HFFc6 (cell line): ENCODE results near the gene ADAM11. TPM values are rescaled to one million over a fixed set of nuclear protein-coding genes. Genes with fewer than 3 reads are reported as not detected.

Experiments
- DNase-seq: peaks from one replicate; pipeline ENCODE4 v3.0.0-alpha.2; 2018
- H3K27ac Mint-ChIP-seq: 2 replicates; pipeline ENCODE4 v1.8.0; 2020; ENCODE audit warnings: mild to moderate bottlenecking, mixed read lengths
- H3K27me3 Mint-ChIP-seq: 2 replicates; pipeline ENCODE4 v1.8.0; 2021; ENCODE audit warnings: mild to moderate bottlenecking, moderate library complexity, mixed read lengths; ENCODE audit not compliant: insufficient read depth
- H3K36me3 Mint-ChIP-seq: 2 replicates; pipeline ENCODE4 v1.8.0; 2021; ENCODE audit warnings: low read depth, mixed read lengths
- H3K4me1 Mint-ChIP-seq: 2 replicates; pipeline ENCODE4 v1.8.0; 2020; ENCODE audit warnings: low read depth, mixed read lengths
- H3K4me3 Mint-ChIP-seq: 2 replicates; pipeline ENCODE4 v1.8.0; 2020; ENCODE audit warnings: mild to moderate bottlenecking, moderate library complexity, mixed read lengths
- H3K9me3 Mint-ChIP-seq: 2 replicates; pipeline ENCODE4 v1.8.0; 2020; ENCODE audit warnings: mild to moderate bottlenecking, mixed read lengths
- CTCF ChIP-seq: fragments of 200-600 bp; sonication (generic); IDR thresholded peaks from 2 replicates; pipeline ENCODE4 v1.5.0; 2021; ENCODE audit warnings: antibody characterized with exemption, mild to moderate bottlenecking
- total RNA-seq, 6 experiments: library from RNA; stranded (reverse); fragmentation: NEBNext Ultra II Directional; extraction: Animal tissue kit (Norgen Biotek cat#: 25700); gene quantifications; 2 replicates in 1 of 6; 3 replicates in 5 of 6; pipeline ENCODE4 v1.2.3, GENCODE V29; 2021

The ADAM11 gene
- total RNA-seq, 6 experiments from 2014 or later: 0.14 to 0.27 (median 0.16) TPM

- peaks cover 17% of the 10 kb centered on the region for H3K36me3 Mint-ChIP-seq
- peak; percentile 33 for DNase-seq
- H3K27ac Mint-ChIP-seq: peak overlapping the region; percentile 67
- no peak for TF ChIP-seq CTCF
- H3K4me3 Mint-ChIP-seq: no peak overlapping the region
- H3K4me1 Mint-ChIP-seq: peaks cover 47% of the 10 kb centered on the region
- H3K9me3 Mint-ChIP-seq: no peaks in the 10 kb centered on the region
- H3K27me3 Mint-ChIP-seq: peaks cover 3% of the 10 kb centered on the region
Observed at GRCh38 chr17:44792276-44792675, 33.5 kb downstream of the ADAM11 start.

GRCh38 chr17:44793885-44794842 lies 35.4 kb downstream of the ADAM11 start:
- Mint-ChIP-seq H3K4me1 (peaks cover 59% of the 10 kb centered on the region), H3K27ac (peak overlapping the region; percentile 94), H3K27me3 (peaks cover 2% of the 10 kb centered on the region; the same call in 1 of the 2 replicates), H3K9me3 (no peaks in the 10 kb centered on the region), H3K4me3 (peak overlapping the region; percentile 53; the same call in 1 of the 2 replicates), H3K36me3 (peaks cover 23% of the 10 kb centered on the region)
- TF ChIP-seq CTCF: no peak
- DNase-seq: no peak

GRCh38 chr17:44794851-44795413 lies 36.1 kb downstream of the ADAM11 start:
- H3K36me3 Mint-ChIP-seq: peaks cover 23% of the 10 kb centered on the region
- DNase-seq: peak; percentile 94
- H3K4me3 Mint-ChIP-seq: peak overlapping the region; percentile 53
- peaks cover 59% of the 10 kb centered on the region for H3K4me1 Mint-ChIP-seq
- peak overlapping the region; percentile 94 for H3K27ac Mint-ChIP-seq
- no peak for TF ChIP-seq CTCF
- H3K9me3 Mint-ChIP-seq: no peaks in the 10 kb centered on the region
- peaks cover 2% of the 10 kb centered on the region; the same call in 1 of the 2 replicates for H3K27me3 Mint-ChIP-seq

- H3K27ac Mint-ChIP-seq: peak overlapping the region; percentile 94
- peaks cover 59% of the 10 kb centered on the region for H3K4me1 Mint-ChIP-seq
- H3K4me3 Mint-ChIP-seq: peak overlapping the region; percentile 53
- no peak for TF ChIP-seq CTCF
- H3K36me3 Mint-ChIP-seq: peaks cover 23% of the 10 kb centered on the region
- DNase-seq: no peak
- no peaks in the 10 kb centered on the region for H3K9me3 Mint-ChIP-seq
- H3K27me3 Mint-ChIP-seq: peaks cover 2% of the 10 kb centered on the region; the same call in 1 of the 2 replicates
Observed at GRCh38 chr17:44795421-44795820, 36.6 kb downstream of the ADAM11 start.

- peak overlapping the region; percentile 56 for H3K4me3 Mint-ChIP-seq
- TF ChIP-seq CTCF: no peak
- H3K9me3 Mint-ChIP-seq: no peaks in the 10 kb centered on the region
- peaks cover 59% of the 10 kb centered on the region for H3K4me1 Mint-ChIP-seq
- peaks cover 2% of the 10 kb centered on the region; the same call in 1 of the 2 replicates for H3K27me3 Mint-ChIP-seq
- H3K36me3 Mint-ChIP-seq: peaks cover 23% of the 10 kb centered on the region
- peak overlapping the region; percentile 94 for H3K27ac Mint-ChIP-seq
- DNase-seq: no peak
Observed at GRCh38 chr17:44795928-44796327, 37.1 kb downstream of the ADAM11 start.
